CD14-positive monocyte (primary cell): ENCODE measurements around the gene DNAJC5. TPM values are rescaled to one million over a fixed set of nuclear protein-coding genes. Genes with fewer than 3 reads are reported as not detected.
A peak's percentile ranks its signal among the peaks of the same experiment; 100 is the strongest.

Experiments used
- DNase-seq, 3 donors: peaks; one replicate each; pipeline ENCODE4 v3.0.0-alpha.2; 2011 to 2022
- H2AFZ ChIP-seq: 2 replicates; pipeline ENCODE4 v1.6.0; 2012; ENCODE audit warnings: mild to moderate bottlenecking, low read depth, low read length, inconsistent platforms; ENCODE audit not compliant: insufficient read depth, poor library complexity, severe bottlenecking
- H3K27ac ChIP-seq, 2 donors: 1 replicate in 1 of 2; 2 replicates in 1 of 2; pipeline ENCODE4 v1.5.1; 2012 to 2013; ENCODE audit warnings: low read length in 2 of 2, control low read depth in 1 of 2, inconsistent platforms in 1 of 2, low read depth in 1 of 2, mild to moderate bottlenecking in 1 of 2
- H3K27me3 ChIP-seq, 2 donors: one replicate each; pipeline versions ENCODE4 v1.6.0 to v1.6.1; 2011 to 2013; ENCODE audit warnings: low read length in 2 of 2; ENCODE audit not compliant: control insufficient read depth in 2 of 2, insufficient read depth in 2 of 2
- H3K36me3 ChIP-seq, 2 donors: replicated peaks in 1 of 2; 1 replicate in 1 of 2; 2 replicates in 1 of 2; pipeline versions ENCODE4 v1.5.1 to v1.6.1; 2012 to 2013; ENCODE audit warnings: low read length in 2 of 2, control low read depth in 1 of 2, inconsistent platforms in 1 of 2, mild to moderate bottlenecking in 1 of 2; ENCODE audit not compliant: insufficient read depth in 2 of 2, control insufficient read depth in 1 of 2
- H3K4me1 ChIP-seq, 2 donors: 1 replicate in 1 of 2; 2 replicates in 1 of 2; pipeline versions ENCODE4 v1.5.1 to v1.6.1; 2012 to 2013; ENCODE audit warnings: low read length in 2 of 2, control low read depth in 1 of 2, inconsistent platforms in 1 of 2, mild to moderate bottlenecking in 1 of 2, moderate library complexity in 1 of 2; ENCODE audit not compliant: insufficient read depth in 2 of 2, control insufficient read depth in 1 of 2
- H3K4me2 ChIP-seq: replicated peaks from 2 replicates; pipeline ENCODE3; 2012; ENCODE audit warnings: low read length, moderate library complexity, mild to moderate bottlenecking; ENCODE audit not compliant: poor library complexity, severe bottlenecking; ENCODE audit errors: extremely low read depth
- H3K4me3 ChIP-seq, 3 experiments: fragments of 200-600 bp in 1 of 3; sonication (generic) in 1 of 3; replicated peaks in 1 of 3; 1 replicate in 2 of 3; 2 replicates in 1 of 3; pipeline ENCODE4 v1.5.1; 2011 to 2013; ENCODE audit warnings: low read length in 3 of 3, mild to moderate bottlenecking in 3 of 3, control low read depth in 2 of 3, low read depth in 2 of 3, inconsistent platforms in 1 of 3, moderate library complexity in 1 of 3
- H3K79me2 ChIP-seq: 2 replicates; pipeline ENCODE4 v1.6.0; 2012; ENCODE audit warnings: mild to moderate bottlenecking, control low read depth, inconsistent platforms, low read length, moderate library complexity; ENCODE audit not compliant: insufficient read depth
- H3K9ac ChIP-seq: 2 replicates; pipeline ENCODE4 v1.6.0; 2017; ENCODE audit warnings: low read length, mild to moderate bottlenecking; ENCODE audit not compliant: insufficient read depth, poor library complexity, severe bottlenecking
- H3K9me3 ChIP-seq, 2 donors: replicated peaks in 1 of 2; 1 replicate in 1 of 2; 2 replicates in 1 of 2; pipeline versions ENCODE4 v1.5.1 to v1.6.1; 2012 to 2013; ENCODE audit warnings: low read length in 2 of 2, control low read depth in 1 of 2; ENCODE audit not compliant: control insufficient read depth in 1 of 2, insufficient read depth in 1 of 2
- H4K20me1 ChIP-seq: 2 replicates; pipeline ENCODE4 v1.6.0; 2012; ENCODE audit warnings: mild to moderate bottlenecking, low read length, control low read depth, moderate library complexity; ENCODE audit not compliant: insufficient read depth
- H3K27ac Mint-ChIP-seq, 7 donors: one replicate each; pipeline ENCODE4 v1.8.0; 2020; ENCODE audit warnings: mild to moderate bottlenecking in 7 of 7, mixed read lengths in 7 of 7, moderate library complexity in 6 of 7, inconsistent platforms in 2 of 7
- H3K27me3 Mint-ChIP-seq, 3 donors: one replicate each; pipeline ENCODE4 v1.8.0; 2021 to 2022; ENCODE audit warnings: low read depth in 3 of 3, mild to moderate bottlenecking in 3 of 3, mixed read lengths in 3 of 3, moderate library complexity in 3 of 3, inconsistent platforms in 1 of 3
- H3K36me3 Mint-ChIP-seq, 2 donors: one replicate each; pipeline ENCODE4 v1.8.0; 2020; ENCODE audit warnings: mixed read lengths in 2 of 2, inconsistent platforms in 1 of 2, mild to moderate bottlenecking in 1 of 2
- H3K4me1 Mint-ChIP-seq: one replicate; pipeline ENCODE4 v1.8.0; 2020; ENCODE audit warnings: mild to moderate bottlenecking, mixed read lengths
- H3K4me3 Mint-ChIP-seq, 2 donors: one replicate each; pipeline ENCODE4 v1.8.0; 2020; ENCODE audit warnings: mild to moderate bottlenecking in 2 of 2, mixed read lengths in 2 of 2, moderate library complexity in 1 of 2
- H3K9me3 Mint-ChIP-seq, 7 donors: one replicate each; pipeline ENCODE4 v1.8.0; 2020 to 2022; ENCODE audit warnings: mixed read lengths in 7 of 7, mild to moderate bottlenecking in 6 of 7, moderate library complexity in 6 of 7, inconsistent platforms in 2 of 7
- WGBS: methylation state at CpG from one replicate; pipeline ENCODE4 v1.1.5; 2013; ENCODE audit warnings: missing lambda C conversion rate; ENCODE audit not compliant: insufficient coverage; 5-methylcytosine and 5-hydroxymethylcytosine counted together
- intact Hi-C, 2 donors: fragments of 100-400 bp; cut with micrococcal nuclease; formaldehyde crosslinking; loops; one replicate each; pipeline versions ENCODE4 v1.15.0 to v1.15.1; 2023
- polyA plus RNA-seq, 3 donors: library from polyadenylated mRNA; depleted of rRNA in 1 of 3; unstranded in 2 of 3; stranded (reverse) in 1 of 3; fragments of 300-500 nt in 2 of 3; fragments of >200 nt in 1 of 3; fragmentation: Illumina TruSeq in 2 of 3; gene quantifications; 1 replicate in 2 of 3; 2 replicates in 1 of 3; pipeline ENCODE4 v1.2.3, GENCODE V29; 2012 to 2021
- TF ChIP-seq, protein P1 (sequence below): fragments of 200-600 bp; IDR thresholded peaks from one replicate; pipeline ENCODE4 v1.8.0; 2022; ENCODE audit warnings: antibody characterized with exemption, mild to moderate bottlenecking

The DNAJC5 gene
- polyA plus RNA-seq, 3 donors: 5.9 to 44.4 (median 7.4) TPM

DNA sequence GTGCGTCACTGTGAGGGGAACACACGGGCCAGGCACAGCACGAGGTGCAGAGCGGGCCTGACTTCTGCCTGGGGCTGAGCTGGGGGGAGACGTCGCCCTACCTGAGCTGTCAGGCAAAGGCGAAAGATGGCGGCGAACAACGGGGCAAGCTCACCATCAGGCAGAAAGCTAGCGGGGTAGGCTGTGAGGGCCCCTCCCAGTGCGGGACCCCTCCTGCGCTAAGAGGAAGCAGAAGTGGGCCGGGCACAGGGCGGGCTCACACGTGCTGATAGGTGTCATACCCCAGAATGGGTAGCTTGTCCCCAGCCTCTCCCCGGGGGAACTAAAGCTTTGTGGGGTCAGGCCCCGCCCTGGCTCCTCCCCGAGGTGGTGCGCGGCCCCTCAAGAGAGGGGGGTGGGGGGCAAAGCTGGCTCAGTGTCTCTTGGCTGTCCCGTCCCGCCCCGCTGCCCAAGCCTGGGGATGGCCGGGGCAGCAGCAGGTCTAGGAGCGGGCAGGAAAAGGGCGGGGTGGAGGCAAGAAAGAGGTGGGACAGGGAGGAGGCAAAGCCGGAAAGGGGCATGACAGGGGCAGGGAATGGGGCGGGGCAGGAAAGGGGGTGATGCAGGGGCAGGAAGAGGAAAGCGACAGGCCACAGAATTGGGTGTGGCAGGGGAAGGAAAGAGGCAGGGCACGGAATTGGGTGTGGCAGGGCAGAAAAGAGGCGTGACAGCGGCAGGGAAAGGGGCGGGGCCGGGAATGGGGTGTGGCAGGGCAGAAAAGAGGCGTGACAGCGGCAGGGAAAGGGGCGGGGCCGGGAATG is 46.6 kb downstream of the DNAJC5 start:
- Histone ChIP-seq H3K4me3 (peak overlapping the region in 1 of 3 experiments; percentile 68), H3K36me3 (peaks cover 48 to 70% of the 10 kb centered on the region in 2 donors)
- intact Hi-C loops: loop anchor here (5.0 kb wide), 2 partner anchors 34 to 299 kb away; no protein-coding TSS in a partner anchor

GRCh38 chr20:63942250-63942951 is 47.5 kb downstream of the DNAJC5 start:
- H3K4me3 Mint-ChIP-seq: peak overlapping the region in 1 of 2 donors; percentile 80
- peaks cover 48 to 63% of the 10 kb centered on the region in 2 donors for H3K36me3 ChIP-seq

More for the DNA sequence above, 46.6 kb downstream of the DNAJC5 start:
- Histone ChIP-seq H3K4me1 (peaks cover 30 to 39% of the 10 kb centered on the region in 2 donors), H3K9ac (no peak overlapping the region), H3K4me2 (peak overlapping the region; percentile 77), H3K27ac (peak overlapping the region; percentile 80 to 82), H2AFZ (peak overlapping the region; percentile 29), H3K27me3 (no peaks in the 10 kb centered on the region), H3K9me3 (no peaks in the 10 kb centered on the region), H3K79me2 (peaks cover 75% of the 10 kb centered on the region), H4K20me1 (peaks cover 99% of the 10 kb centered on the region)
- WGBS: 64% methylated on average over 16 of the region's 39 CpGs
- H3K4me3 Mint-ChIP-seq: peak overlapping the region; percentile 26 to 41
- peak overlapping the region; percentile 50 to 91 (median 84) for H3K27ac Mint-ChIP-seq
- DNase-seq: peak; percentile 85 to 94 (median 93)
- peaks cover 0 to 3% (median 0%) of the 10 kb centered on the region in 7 donors for H3K9me3 Mint-ChIP-seq
- H3K27me3 Mint-ChIP-seq: no peaks in the 10 kb centered on the region
- peaks cover 23 to 49% of the 10 kb centered on the region in 2 donors for H3K36me3 Mint-ChIP-seq
- peaks cover 24% of the 10 kb centered on the region for H3K4me1 Mint-ChIP-seq
- TF ChIP-seq, protein P1, sequence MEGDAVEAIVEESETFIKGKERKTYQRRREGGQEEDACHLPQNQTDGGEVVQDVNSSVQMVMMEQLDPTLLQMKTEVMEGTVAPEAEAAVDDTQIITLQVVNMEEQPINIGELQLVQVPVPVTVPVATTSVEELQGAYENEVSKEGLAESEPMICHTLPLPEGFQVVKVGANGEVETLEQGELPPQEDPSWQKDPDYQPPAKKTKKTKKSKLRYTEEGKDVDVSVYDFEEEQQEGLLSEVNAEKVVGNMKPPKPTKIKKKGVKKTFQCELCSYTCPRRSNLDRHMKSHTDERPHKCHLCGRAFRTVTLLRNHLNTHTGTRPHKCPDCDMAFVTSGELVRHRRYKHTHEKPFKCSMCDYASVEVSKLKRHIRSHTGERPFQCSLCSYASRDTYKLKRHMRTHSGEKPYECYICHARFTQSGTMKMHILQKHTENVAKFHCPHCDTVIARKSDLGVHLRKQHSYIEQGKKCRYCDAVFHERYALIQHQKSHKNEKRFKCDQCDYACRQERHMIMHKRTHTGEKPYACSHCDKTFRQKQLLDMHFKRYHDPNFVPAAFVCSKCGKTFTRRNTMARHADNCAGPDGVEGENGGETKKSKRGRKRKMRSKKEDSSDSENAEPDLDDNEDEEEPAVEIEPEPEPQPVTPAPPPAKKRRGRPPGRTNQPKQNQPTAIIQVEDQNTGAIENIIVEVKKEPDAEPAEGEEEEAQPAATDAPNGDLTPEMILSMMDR: no peak

More at GRCh38 chr20:63942250-63942951, 47.5 kb downstream of the DNAJC5 start:
- H2AFZ ChIP-seq: no peak overlapping the region
- peaks cover 99% of the 10 kb centered on the region for H4K20me1 ChIP-seq
- TF ChIP-seq, protein P1: no peak
- peak overlapping the region; percentile 45 for H3K4me2 ChIP-seq
- H3K4me1 ChIP-seq: peaks cover 35 to 42% of the 10 kb centered on the region in 2 donors
- Mint-ChIP-seq H3K36me3 (peaks cover 23 to 44% of the 10 kb centered on the region in 2 donors), H3K27ac (peak overlapping the region; percentile 70 to 93 (median 87)), H3K4me1 (peaks cover 30% of the 10 kb centered on the region), H3K27me3 (no peaks in the 10 kb centered on the region), H3K9me3 (peaks cover 0 to 3% (median 0%) of the 10 kb centered on the region in 7 donors)
- intact Hi-C loops: loop anchor here (5.0 kb wide), 2 partner anchors 35 to 300 kb away; no protein-coding TSS in a partner anchor
- peaks cover 75% of the 10 kb centered on the region for H3K79me2 ChIP-seq
- peak overlapping the region; percentile 24 to 47 for H3K27ac ChIP-seq
- no peaks in the 10 kb centered on the region for H3K27me3 ChIP-seq
- no peak overlapping the region for H3K9ac ChIP-seq
- WGBS: 79% methylated on average over 11 of the region's 30 CpGs
- H3K9me3 ChIP-seq: no peaks in the 10 kb centered on the region
- no peak overlapping the region for H3K4me3 ChIP-seq
- peak; percentile 42 to 72 (median 67) for DNase-seq
